GM10847 (cell line): Measurements from ENCODE around the gene HOXA6.

Source experiments
- POLR2A ChIP-seq: IDR thresholded peaks from 2 replicates; pipeline ENCODE4 v1.6.1; 2011; ENCODE audit not compliant: insufficient read length; ENCODE audit errors: extremely low read depth

Gene HOXA6

DNA sequence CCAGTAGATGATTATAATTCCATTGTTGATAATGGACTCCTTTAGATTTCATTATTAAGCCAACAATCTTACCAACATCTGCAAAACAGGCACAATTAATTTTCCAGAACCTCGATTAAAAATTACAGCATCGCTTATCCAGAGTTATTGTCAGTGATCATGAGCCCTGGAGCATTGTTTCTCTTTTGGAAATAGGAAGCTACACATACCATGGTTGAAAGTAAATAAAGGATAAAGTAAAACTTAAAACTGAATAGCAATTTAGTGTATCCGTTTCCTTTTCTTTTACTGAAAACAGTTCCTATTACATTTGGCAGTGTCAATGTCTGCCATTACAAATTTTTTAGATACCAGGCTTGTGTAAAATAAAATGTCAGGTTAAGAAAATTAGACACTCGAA, 35.2 kb downstream of the HOXA6 start:
- no peak for TF ChIP-seq POLR2A

GRCh38 chr7:27111751-27112277, 35.8 kb downstream of the HOXA6 start:
- TF ChIP-seq POLR2A: no peak

DNA sequence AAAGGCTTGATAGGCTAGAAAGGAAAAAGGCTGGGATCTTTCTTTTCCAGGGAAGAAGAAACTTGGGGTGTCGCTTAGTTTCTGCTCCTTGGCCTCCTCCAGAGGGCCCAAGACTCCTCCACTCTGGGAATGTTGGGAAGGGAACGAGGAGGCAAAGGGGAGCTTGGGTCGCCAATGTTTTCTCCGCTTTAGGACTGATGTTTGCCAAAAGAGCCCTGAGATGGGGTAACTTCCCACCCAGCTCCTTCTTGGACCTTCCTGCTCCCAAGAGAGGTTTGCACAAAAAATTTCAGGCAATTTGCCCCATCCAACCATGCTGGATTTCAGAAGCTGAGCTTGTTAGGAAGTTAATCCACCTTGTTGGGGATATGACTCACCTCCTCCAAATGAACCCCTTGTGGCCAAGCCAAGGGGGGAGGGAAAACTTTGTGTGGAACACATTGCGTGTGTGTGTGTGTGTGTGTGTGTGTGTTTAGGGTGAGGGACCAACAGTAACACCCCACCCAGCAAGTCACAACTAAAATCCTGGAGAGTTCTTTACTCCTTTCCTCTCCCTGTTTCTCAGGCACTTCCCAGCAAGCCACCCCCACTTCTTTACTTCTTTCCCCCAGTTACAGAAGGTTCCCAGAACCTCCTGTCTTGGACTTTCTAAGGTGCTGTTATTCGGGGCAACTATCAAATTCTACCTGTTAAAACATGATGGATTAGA, 36.4 kb downstream of the HOXA6 start:
- TF ChIP-seq POLR2A: no peak

DNA sequence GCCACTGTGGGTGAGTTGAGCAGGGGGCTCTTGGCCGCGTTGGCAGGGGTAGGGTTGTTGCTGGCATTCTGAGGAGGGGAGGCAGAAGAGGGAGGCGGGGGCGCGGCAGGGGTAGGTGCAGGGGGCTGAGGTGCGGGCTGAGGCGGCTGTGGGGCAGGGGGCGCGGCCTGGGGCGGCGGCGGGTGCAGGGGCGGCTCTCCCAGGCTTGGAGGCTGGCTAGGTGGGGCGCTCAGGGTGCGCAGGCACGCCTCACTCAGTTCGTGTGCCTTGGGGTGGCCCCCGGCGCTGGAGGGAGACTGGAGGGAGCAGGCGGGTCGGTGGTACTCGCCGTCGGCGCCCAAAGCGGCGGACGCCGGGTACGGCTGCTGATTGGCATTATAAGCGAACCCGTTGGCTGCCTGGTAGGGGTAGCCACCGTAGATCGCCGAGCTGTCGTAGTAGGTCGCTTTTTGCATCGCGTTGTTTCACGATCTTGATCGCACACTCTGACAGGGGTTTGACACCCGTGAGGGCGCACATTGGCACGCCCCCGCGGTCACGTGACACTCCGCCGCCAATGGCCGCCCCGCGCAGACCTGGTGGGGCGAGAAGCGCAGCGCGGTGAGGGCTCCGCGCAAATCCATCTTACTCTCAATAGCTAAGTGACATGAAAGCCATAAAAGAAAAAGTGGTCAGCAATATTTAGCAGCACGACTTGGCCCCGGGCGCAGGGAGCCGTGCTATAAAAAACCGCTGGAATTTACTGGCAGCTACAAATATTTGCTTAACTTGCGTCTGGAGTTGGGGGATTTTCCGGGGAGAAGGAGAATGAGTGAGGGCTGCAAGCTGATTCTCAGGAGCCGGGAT, 37.2 kb downstream of the HOXA6 start:
- no peak for TF ChIP-seq POLR2A

DNA sequence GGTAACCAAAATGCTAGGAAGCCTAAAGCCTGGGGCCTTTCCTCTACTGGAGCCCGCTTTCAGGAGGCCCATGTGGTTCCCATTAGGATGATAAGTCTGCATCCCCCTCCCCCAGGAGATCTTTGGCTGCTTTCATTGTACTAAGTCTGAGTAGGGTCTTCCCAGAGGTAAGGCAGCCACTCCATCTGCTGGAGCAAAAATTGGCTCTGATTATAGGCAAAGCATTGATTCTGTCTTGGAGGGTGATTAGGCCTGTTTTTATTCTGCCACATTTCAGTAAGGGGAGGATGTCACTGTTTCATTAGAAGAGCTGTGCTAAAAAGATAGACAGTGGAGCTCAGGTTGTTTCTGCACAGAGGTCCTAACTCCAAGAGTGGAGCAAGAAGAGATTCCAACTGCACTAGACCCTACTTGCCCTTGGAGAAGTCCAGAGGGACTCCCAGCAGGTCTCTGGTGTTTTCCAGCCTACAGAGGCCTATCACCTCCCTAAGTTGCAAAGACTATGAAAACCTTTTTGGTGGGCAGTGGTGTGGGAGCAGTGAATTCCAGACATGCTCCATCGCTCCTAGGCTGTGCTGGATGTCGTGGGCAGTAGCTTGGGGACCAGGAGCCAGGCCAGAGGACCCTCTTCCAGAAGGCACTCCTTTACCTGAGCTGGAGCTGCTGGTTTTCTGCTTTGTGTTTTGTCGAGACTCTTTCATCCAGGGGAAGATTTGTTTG, 37.9 kb downstream of the HOXA6 start:
- TF ChIP-seq POLR2A: no peak

- no peak for TF ChIP-seq POLR2A
Observed at GRCh38 chr7:27108390-27109127, 39.0 kb downstream of the HOXA6 start.

DNA sequence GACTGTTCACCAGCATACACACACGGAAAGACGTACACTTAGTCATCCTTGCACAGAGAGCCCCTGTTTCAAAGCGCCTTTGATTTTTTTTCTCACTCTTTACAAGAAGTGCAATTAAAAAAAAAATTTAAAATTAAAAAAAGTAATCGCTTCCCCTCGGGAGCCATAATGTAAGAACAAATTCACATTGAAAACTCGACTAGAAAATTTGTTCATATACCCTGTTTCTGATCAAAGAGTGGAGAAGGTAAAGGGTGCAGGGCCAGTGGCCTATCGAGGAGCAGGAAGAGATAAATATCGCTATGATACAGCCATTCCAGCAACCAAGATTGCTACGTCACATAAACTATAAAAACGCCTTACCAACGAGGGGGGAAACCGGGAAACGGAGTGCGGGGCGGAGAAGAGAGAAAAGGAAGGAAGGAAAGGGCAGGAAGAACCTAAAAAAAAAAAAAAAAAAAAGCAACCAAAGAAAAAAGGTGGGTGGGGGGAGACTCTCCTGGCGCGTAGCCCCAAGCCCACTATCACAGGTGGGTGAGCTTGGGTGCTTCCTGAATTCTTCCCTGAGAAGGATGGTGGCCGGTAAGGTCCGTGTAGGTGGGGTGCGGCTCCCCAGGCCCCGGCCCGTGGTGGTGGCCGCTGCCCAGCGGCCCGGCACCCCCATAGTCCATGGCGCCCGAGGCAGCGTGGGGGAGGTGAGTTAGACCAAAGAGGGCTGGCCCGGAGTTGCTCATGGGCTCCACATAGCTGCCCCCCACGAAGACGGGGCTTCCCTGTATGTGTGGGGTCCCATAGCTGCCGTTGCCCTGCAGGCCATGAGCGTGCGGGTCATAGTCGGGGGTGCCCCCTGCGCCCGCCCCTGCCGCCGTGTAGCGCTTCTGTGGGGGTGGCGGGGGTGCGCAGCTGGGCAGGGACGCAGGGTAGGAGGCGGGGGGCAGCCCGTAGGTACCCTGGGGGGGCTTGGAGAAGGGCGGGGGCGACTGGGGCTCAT, 39.9 kb downstream of the HOXA6 start:
- no peak for TF ChIP-seq POLR2A

DNA sequence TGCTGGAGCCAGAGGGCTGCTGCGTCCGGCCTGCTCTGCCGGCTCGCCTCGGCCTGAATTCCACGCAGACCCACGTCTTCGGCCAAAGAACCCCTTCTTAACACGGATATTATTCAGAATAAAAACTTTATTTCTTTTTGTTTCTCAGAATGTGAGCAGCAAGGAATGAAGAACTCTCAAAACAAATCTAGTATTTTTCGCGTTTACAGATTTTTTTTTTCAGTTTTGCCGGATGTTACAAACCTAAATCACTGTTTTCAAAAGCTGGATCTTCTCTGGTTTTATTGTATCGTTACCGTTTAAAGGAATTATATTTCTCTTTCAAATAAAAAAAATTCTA, 40.7 kb downstream of the HOXA6 start:
- TF ChIP-seq POLR2A: no peak

DNA sequence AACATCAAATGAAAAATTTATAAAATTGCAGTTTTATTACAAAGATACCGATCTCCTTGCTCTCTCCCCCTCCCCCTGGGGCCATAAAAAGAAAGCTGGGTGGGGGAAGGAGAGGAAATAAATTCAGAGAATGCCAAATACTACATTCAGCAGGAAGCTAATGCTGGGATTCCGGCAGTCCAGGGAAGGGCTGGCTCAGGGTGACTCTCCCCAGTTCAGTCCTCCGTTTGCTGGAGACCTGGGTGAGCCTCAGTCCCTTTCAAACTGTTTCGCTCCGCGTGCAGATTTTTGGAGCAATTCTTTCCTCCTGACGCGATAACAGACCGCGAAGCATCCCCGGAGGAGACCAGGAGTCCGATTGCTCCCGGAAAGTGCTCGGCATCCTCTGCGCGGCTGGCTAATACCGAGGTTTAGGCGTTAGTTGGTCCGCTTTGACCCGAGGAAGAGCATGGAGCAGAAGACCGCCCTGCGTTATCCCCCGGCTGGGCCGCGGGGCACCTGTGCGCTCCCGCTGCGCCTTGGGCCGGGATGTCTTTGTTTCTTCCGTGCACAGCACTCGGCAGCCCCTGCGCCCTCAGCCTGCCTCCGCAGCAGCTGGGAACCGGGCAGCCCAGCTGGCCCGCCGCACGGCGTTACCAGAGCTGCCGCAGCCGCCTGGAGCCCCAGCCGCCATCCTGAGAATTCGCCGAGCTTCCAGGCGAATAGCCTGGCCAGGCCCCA, 41.2 kb downstream of the HOXA6 start:
- TF ChIP-seq POLR2A: no peak

DNA sequence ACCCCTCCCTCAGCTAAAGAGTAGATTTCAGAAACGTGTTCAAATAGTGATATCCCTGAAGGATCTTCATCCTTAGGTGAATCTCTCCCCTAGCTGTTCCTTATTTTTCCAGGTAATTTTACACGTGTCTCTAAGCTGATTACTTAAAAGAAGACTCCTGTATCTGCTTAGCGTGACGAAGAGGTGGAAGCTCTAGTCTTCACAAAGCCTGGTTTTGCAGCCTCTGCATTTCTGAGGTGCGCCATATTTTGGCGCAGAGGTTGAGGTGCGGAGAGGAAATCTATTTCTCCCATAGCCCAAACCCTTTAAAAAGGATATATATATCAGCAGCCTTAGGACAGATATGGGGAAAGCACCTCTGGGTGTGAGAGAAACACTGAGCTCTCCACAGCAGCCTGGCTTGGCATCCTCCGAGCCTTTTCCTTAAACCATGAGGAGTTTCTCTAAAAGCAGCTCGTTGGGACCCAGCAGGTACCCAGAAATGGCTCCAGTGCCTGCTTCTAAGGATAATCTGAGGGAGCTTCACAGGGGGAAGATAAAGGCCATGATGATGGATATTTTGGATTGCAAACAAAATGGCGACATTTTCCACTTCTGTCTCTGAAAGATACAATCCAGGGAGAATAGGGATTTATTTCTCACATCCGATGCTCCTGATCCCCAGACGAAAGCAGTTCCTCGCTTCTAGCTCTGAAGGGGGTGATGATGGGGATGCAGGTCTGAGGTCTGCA, 42.1 kb downstream of the HOXA6 start:
- TF ChIP-seq POLR2A: no peak

DNA sequence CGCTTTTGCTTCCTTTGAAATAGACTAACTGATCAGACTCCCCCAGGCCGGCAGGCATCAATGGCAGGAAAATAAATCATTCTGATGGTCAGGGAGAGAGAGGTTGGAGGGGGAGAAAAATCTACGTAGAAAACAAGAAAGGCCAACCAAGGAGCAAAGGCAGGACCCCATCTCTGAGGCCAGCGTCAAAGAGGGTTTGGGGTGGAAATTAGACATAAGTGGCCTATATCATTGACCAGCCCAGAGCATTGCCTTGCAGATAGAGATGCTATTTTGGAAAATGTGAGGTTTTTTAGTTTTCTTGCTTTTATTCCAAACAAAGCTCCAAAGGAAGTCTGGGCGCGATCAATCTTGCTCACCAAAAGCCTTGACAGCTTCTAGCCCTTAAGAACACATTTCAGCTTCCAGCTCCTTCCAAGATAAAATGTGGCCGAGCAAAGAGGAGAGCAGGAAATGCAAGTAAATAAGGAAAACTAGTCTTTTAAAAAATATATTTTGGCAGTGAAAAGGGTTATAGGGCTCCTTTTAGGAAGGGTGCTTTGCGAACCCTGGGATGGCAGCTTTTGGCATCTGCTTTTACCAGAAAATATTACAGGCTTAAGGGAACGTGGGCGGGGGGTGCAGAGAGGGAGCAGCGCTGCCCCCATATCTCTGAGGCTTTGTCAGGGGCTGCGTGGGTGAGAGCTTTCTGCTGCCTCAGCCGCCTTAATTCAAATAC, 43.1 kb downstream of the HOXA6 start:
- no peak for TF ChIP-seq POLR2A
